ENCODE data around the gene DLGAP5.

Gene DLGAP5

DNA sequence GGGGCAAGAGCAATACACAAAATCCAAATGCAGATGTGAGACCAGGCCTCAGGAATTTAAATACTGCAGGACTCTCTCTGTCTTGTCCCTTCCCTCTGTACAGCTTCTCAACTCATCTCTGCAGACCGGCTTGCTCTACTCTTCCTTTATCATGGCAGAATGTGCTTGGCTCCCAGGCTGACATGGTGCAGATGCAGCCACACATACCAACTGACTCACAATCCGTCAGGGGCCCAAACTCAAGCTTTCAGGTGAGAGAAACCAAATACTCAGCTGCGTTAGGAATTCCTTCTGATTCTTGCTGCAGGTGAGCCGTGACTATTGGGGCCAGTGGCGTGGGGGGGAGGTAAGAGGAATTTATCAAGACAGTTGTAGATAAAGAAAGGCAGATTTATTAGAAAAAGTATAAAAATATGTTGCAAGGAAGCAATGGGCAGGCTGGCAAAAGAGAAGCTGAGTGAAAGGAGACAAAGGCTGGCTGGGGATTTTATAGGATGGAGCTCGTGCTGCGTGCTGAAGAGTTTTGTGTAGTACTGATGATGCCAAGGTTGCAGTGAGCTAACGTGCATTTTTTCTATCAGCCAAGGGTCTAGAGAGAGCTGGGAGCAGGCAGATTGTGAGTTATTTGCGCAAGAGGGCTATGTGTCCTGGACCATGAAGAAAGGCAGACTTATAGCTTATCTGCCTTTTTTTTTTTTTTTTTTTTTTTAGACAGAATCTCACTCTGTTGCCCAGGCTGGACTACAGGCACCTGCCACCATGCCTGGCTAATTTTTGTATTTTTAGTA, 67.3 kb downstream of the DLGAP5 start:
- H3K27me3 ChIP-seq (ENCODE audit: low read length), result no peaks in the 10 kb centered on the region
- no peaks in the 10 kb centered on the region for H3K36me3 ChIP-seq (ENCODE audit: low read length)
- no peaks in the 10 kb centered on the region for H3K79me2 ChIP-seq (ENCODE audit: insufficient read depth, low read length)
- H3K4me3 ChIP-seq (ENCODE audit: insufficient read depth, low read length, poor library complexity, severe bottlenecking), result no peak overlapping the region
- H3K9me2 ChIP-seq (replicated peaks; ENCODE audit: insufficient read depth, low read length), result no peaks in the 10 kb centered on the region
- H3K4me2 ChIP-seq (ENCODE audit: low read depth, low read length, poor library complexity, severe bottlenecking), result no peak overlapping the region
- H4K20me1 ChIP-seq (ENCODE audit: low read depth, low read length), result no peaks in the 10 kb centered on the region
- no peak for TF ChIP-seq EZH2phosphoT487 (conservative IDR thresholded peaks at IDR 0.05; ENCODE audit: low read length)
- TF ChIP-seq, protein P1, sequence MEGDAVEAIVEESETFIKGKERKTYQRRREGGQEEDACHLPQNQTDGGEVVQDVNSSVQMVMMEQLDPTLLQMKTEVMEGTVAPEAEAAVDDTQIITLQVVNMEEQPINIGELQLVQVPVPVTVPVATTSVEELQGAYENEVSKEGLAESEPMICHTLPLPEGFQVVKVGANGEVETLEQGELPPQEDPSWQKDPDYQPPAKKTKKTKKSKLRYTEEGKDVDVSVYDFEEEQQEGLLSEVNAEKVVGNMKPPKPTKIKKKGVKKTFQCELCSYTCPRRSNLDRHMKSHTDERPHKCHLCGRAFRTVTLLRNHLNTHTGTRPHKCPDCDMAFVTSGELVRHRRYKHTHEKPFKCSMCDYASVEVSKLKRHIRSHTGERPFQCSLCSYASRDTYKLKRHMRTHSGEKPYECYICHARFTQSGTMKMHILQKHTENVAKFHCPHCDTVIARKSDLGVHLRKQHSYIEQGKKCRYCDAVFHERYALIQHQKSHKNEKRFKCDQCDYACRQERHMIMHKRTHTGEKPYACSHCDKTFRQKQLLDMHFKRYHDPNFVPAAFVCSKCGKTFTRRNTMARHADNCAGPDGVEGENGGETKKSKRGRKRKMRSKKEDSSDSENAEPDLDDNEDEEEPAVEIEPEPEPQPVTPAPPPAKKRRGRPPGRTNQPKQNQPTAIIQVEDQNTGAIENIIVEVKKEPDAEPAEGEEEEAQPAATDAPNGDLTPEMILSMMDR (IDR thresholded peaks at IDR 0.05; ENCODE audit: insufficient read depth, low read length, poor library complexity, severe bottlenecking), result no peak
- no peak overlapping the region for H3K9ac ChIP-seq (ENCODE audit: low read length)
- no peaks in the 10 kb centered on the region; the same call in 1 of the 2 replicates for H3F3A ChIP-seq (ENCODE audit: insufficient read depth)
- H2AFZ ChIP-seq (ENCODE audit: low read depth, low read length, severe bottlenecking), result no peak overlapping the region
- no peaks in the 10 kb centered on the region for H3K9me3 ChIP-seq (ENCODE audit: insufficient read depth, low read length)
- no peak overlapping the region for H3K27ac ChIP-seq (ENCODE audit: low read depth, low read length)

DNA sequence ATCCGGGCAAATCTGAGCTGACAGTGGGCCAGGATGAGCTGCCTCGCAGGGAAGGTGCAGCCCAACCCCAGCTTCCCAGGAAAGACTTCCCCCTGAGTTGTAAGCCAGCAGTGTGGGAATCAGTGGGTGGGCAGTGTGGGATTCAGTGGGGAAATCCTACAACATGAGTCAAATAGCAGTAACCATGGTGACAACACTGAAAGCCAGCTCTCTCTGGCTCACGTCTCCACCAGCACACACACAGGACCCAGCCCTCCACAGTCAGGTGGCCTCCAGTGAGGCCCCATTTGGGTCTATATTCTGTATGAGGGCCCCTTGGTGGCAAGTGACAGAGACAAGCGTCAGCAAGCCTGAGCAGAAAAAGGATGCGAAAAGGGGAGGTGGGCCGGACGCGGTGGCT, 68.3 kb downstream of the DLGAP5 start:
- H3K27ac ChIP-seq (ENCODE audit: low read depth, low read length), result no peak overlapping the region
- H3F3A ChIP-seq (ENCODE audit: insufficient read depth), result no peaks in the 10 kb centered on the region
- H3K9me3 ChIP-seq (ENCODE audit: insufficient read depth, low read length), result no peaks in the 10 kb centered on the region
- H3K4me2 ChIP-seq (ENCODE audit: low read depth, low read length, poor library complexity, severe bottlenecking), result no peak overlapping the region
- no peak overlapping the region for H2AFZ ChIP-seq (ENCODE audit: low read depth, low read length, severe bottlenecking)
- no peaks in the 10 kb centered on the region for H4K20me1 ChIP-seq (ENCODE audit: low read depth, low read length)
- no peaks in the 10 kb centered on the region for H3K36me3 ChIP-seq (ENCODE audit: low read length)
- no peak for TF ChIP-seq EZH2phosphoT487 (conservative IDR thresholded peaks at IDR 0.05; ENCODE audit: low read length)
- TF ChIP-seq, protein P1 (IDR thresholded peaks at IDR 0.05; ENCODE audit: insufficient read depth, low read length, poor library complexity, severe bottlenecking), result no peak
- H3K79me2 ChIP-seq (ENCODE audit: insufficient read depth, low read length), result no peaks in the 10 kb centered on the region
- H3K9ac ChIP-seq (ENCODE audit: low read length), result no peak overlapping the region
- no peaks in the 10 kb centered on the region for H3K27me3 ChIP-seq (ENCODE audit: low read length)
- no peaks in the 10 kb centered on the region for H3K9me2 ChIP-seq (replicated peaks; ENCODE audit: insufficient read depth, low read length)
- no peak overlapping the region for H3K4me3 ChIP-seq (ENCODE audit: insufficient read depth, low read length, poor library complexity, severe bottlenecking)

DNA sequence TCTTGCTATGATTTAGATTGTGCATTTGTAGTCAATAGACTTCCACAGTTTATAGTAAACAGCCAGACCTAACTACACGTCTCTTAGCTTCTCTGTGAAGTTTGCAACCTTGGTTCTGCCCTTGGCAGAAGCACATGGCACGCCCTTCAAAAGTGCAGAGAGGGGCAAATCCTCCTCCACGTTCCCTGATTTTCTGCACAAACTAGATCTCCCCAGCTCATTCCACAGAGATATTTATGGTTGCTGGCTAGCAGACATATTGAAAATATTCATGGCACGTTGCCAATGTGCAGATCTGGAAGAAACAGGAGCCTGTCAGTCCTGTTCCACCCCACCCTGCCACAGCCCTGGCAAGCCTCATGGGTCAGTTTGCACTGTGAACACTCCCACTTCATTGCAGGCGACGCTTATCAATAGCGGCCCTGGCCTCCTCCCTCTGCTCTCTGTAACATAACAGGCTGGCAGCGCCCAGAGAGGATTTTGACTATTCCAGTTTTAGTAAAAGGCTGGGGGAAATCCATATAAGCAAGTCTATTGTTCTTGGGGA, 68.9 kb downstream of the DLGAP5 start:
- Histone ChIP-seq H3K27me3 (ENCODE audit: low read length) (no peaks in the 10 kb centered on the region), H3K79me2 (ENCODE audit: insufficient read depth, low read length) (no peaks in the 10 kb centered on the region), H3K27ac (ENCODE audit: low read depth, low read length) (no peak overlapping the region), H3K4me3 (ENCODE audit: insufficient read depth, low read length, poor library complexity, severe bottlenecking) (no peak overlapping the region), H3K36me3 (ENCODE audit: low read length) (no peaks in the 10 kb centered on the region), H3K9ac (ENCODE audit: low read length) (no peak overlapping the region), H3K4me2 (ENCODE audit: low read depth, low read length, poor library complexity, severe bottlenecking) (no peak overlapping the region), H3F3A (ENCODE audit: insufficient read depth) (no peaks in the 10 kb centered on the region), H3K9me3 (ENCODE audit: insufficient read depth, low read length) (no peaks in the 10 kb centered on the region), H2AFZ (ENCODE audit: low read depth, low read length, severe bottlenecking) (no peak overlapping the region), H3K9me2 (replicated peaks; ENCODE audit: insufficient read depth, low read length) (no peaks in the 10 kb centered on the region), H4K20me1 (ENCODE audit: low read depth, low read length) (no peaks in the 10 kb centered on the region)
- TF ChIP-seq EZH2phosphoT487 (conservative IDR thresholded peaks at IDR 0.05; ENCODE audit: low read length), result no peak
- TF ChIP-seq, protein P1 (IDR thresholded peaks at IDR 0.05; ENCODE audit: insufficient read depth, low read length, poor library complexity, severe bottlenecking), result no peak
